WTC11 (cell line): Measurements from ENCODE around the gene EEIG1.

Experiments
- FOXJ3 ChIP-seq: sonication (generic); formaldehyde crosslinking; IDR thresholded peaks from 2 replicates; pipeline ENCODE4 v1.9.0; 2021; ENCODE audit warnings: missing genetic modification reagents, mild to moderate bottlenecking, borderline replicate concordance
- MXD4 ChIP-seq: fragments of 250-450 bp; sonication (Bioruptor Pico); IDR thresholded peaks from 2 replicates; pipeline ENCODE4 v1.8.0; 2021; ENCODE audit warnings: mild to moderate bottlenecking, moderate library complexity, borderline replicate concordance
- NR1H2 ChIP-seq: sonication (generic); formaldehyde crosslinking; IDR thresholded peaks from 2 replicates; pipeline ENCODE4 v1.9.0; 2021; ENCODE audit warnings: mild to moderate bottlenecking, moderate library complexity, missing genetic modification reagents
- SMAD3 ChIP-seq: sonication (generic); formaldehyde crosslinking; IDR thresholded peaks from 2 replicates; pipeline ENCODE4 v1.8.0; 2022; ENCODE audit warnings: missing genetic modification reagents, mild to moderate bottlenecking, borderline replicate concordance
- SOX15 ChIP-seq: fragments of 250-450 bp; sonication (Bioruptor Pico); IDR thresholded peaks from 2 replicates; pipeline ENCODE4 v1.9.0; 2021; ENCODE audit warnings: mild to moderate bottlenecking
- TEAD1 ChIP-seq: sonication (generic); formaldehyde crosslinking; IDR thresholded peaks from 2 replicates; pipeline ENCODE4 v1.8.0; 2022; ENCODE audit warnings: mild to moderate bottlenecking, missing genetic modification reagents
- ZBTB21 ChIP-seq: sonication (generic); formaldehyde crosslinking; IDR thresholded peaks from 2 replicates; pipeline ENCODE4 v1.8.1; 2023; ENCODE audit warnings: mild to moderate bottlenecking, missing genetic modification reagents, borderline replicate concordance
- TF ChIP-seq, protein P1 (sequence below): fragments of 200-600 bp; IDR thresholded peaks from 2 replicates; pipeline ENCODE4 v1.8.0; 2022; ENCODE audit warnings: antibody characterized with exemption
- TF ChIP-seq, protein P2 (sequence below): sonication (generic); formaldehyde crosslinking; IDR thresholded peaks from 2 replicates; pipeline ENCODE4 v1.8.1; 2022; ENCODE audit warnings: mild to moderate bottlenecking, moderate library complexity, missing genetic modification reagents
- TF ChIP-seq, protein P3 (sequence below): sonication (generic); formaldehyde crosslinking; IDR thresholded peaks from 2 replicates; pipeline ENCODE4 v1.8.1; 2022; ENCODE audit warnings: low read depth, missing genetic modification reagents, borderline replicate concordance
- TF ChIP-seq, protein P4 (sequence below): sonication (generic); formaldehyde crosslinking; IDR thresholded peaks from 2 replicates; pipeline ENCODE4 v1.8.1; 2022; ENCODE audit warnings: low read depth, mild to moderate bottlenecking, moderate library complexity, missing genetic modification reagents, borderline replicate concordance

DNA sequence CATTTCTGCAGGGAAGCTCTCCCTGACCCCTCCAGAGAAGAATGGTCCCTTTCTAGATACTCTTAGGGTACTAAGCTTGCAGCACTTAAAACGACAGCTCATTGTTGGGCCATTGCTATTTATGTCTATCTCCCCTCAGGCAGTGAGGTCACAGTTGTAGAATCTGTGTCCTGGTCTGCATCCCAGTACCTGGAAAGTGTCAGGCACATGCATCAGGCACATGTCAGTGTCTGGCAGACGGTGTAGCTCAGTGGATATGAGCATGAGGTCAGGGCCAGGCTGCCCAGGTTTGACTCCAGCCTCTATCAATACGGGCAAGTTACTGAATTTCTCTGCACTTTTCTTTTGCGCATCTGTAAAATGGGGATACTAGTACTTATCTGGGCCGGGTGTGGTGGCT is 22.2 kb upstream of the EEIG1 start:
- TF ChIP-seq SOX15 (CRISPR knock-in tag) (no peak), ZBTB21 (CRISPR knock-in tag) (no peak), TEAD1 (CRISPR knock-in tag) (no peak), NR1H2 (CRISPR knock-in tag) (no peak), MXD4 (CRISPR knock-in tag) (no peak), FOXJ3 (CRISPR knock-in tag) (no peak), SMAD3 (no peak)
- TF ChIP-seq, protein P1, sequence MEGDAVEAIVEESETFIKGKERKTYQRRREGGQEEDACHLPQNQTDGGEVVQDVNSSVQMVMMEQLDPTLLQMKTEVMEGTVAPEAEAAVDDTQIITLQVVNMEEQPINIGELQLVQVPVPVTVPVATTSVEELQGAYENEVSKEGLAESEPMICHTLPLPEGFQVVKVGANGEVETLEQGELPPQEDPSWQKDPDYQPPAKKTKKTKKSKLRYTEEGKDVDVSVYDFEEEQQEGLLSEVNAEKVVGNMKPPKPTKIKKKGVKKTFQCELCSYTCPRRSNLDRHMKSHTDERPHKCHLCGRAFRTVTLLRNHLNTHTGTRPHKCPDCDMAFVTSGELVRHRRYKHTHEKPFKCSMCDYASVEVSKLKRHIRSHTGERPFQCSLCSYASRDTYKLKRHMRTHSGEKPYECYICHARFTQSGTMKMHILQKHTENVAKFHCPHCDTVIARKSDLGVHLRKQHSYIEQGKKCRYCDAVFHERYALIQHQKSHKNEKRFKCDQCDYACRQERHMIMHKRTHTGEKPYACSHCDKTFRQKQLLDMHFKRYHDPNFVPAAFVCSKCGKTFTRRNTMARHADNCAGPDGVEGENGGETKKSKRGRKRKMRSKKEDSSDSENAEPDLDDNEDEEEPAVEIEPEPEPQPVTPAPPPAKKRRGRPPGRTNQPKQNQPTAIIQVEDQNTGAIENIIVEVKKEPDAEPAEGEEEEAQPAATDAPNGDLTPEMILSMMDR: no peak
- TF ChIP-seq, protein P2, sequence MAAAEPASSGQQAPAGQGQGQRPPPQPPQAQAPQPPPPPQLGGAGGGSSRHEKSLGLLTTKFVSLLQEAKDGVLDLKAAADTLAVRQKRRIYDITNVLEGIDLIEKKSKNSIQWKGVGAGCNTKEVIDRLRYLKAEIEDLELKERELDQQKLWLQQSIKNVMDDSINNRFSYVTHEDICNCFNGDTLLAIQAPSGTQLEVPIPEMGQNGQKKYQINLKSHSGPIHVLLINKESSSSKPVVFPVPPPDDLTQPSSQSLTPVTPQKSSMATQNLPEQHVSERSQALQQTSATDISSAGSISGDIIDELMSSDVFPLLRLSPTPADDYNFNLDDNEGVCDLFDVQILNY (CRISPR knock-in tag): no peak
- TF ChIP-seq, protein P3, sequence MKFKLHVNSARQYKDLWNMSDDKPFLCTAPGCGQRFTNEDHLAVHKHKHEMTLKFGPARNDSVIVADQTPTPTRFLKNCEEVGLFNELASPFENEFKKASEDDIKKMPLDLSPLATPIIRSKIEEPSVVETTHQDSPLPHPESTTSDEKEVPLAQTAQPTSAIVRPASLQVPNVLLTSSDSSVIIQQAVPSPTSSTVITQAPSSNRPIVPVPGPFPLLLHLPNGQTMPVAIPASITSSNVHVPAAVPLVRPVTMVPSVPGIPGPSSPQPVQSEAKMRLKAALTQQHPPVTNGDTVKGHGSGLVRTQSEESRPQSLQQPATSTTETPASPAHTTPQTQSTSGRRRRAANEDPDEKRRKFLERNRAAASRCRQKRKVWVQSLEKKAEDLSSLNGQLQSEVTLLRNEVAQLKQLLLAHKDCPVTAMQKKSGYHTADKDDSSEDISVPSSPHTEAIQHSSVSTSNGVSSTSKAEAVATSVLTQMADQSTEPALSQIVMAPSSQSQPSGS: no peak
- TF ChIP-seq, protein P4, sequence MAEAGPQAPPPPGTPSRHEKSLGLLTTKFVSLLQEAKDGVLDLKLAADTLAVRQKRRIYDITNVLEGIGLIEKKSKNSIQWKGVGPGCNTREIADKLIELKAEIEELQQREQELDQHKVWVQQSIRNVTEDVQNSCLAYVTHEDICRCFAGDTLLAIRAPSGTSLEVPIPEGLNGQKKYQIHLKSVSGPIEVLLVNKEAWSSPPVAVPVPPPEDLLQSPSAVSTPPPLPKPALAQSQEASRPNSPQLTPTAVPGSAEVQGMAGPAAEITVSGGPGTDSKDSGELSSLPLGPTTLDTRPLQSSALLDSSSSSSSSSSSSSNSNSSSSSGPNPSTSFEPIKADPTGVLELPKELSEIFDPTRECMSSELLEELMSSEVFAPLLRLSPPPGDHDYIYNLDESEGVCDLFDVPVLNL (CRISPR knock-in tag): no peak
